ENCODE results near the gene NTNG1. TPM values are rescaled to one million over a fixed set of nuclear protein-coding genes. Genes with fewer than 3 reads are reported as not detected.

NTNG1 gene
- total and polyA plus RNA-seq, 2 of the 4 experiments (the other 2 are of a cell fraction) = 1.2 to 2.3 TPM

DNA sequence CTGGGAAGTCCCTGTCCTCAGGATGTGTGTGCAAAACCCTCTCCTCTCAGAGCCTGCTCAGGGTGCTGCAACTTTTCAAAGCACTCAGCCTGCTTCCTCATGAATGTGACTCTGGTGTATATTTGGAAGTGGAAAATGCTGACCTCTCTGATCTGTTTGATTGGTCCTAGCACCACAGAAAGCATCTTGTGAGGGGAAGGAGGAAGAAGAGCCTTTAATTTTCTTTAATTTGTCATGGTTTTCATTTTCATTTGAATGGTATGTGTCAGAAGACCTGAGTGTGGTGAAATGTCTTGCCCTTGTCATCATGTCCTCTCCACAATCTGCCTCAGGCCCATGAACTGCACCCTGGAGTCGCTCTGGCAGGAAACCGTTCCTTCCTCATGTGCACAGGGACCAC is 383.5 kb downstream of the NTNG1 start:
- no peak for DNase-seq

More for the DNA sequence above, 383.5 kb downstream of the NTNG1 start:
- no peak overlapping the region for H3K4me2 ChIP-seq (ENCODE audit: low read depth, low read length)
- H3K14ac ChIP-seq (replicated peaks; ENCODE audit: low read depth, low read length) = no peak overlapping the region
- H2AFZ ChIP-seq (replicated peaks; ENCODE audit: low read length, poor library complexity) = no peak overlapping the region
- no peak overlapping the region for H2BK120ac ChIP-seq (ENCODE audit: low read depth, low read length)
- no peaks in the 10 kb centered on the region for H3K79me1 ChIP-seq (ENCODE audit: low read depth in 1 of 2, low read length in 2 of 2)
- intact Hi-C loops (cut with micrococcal nuclease) (loop anchor here (10.0 kb wide), 1 partner anchor 230 kb away; no protein-coding TSS in a partner anchor), in situ Hi-C loops (cut with MboI; ENCODE audit: low sequenced_read_pairs) (no loop called here), dilution Hi-C loops (cut with HindIII; ENCODE audit: low sequenced_read_pairs, unreplicated experiment) (no loop called here)
- H3K27me3 ChIP-seq (ENCODE audit: control insufficient read depth, insufficient read depth, low read length) = no peaks in the 10 kb centered on the region
- H2BK5ac ChIP-seq (ENCODE audit: low read depth, low read length, poor library complexity, severe bottlenecking) = no peak overlapping the region
- H3K9me3 ChIP-seq (ENCODE audit: control insufficient read depth, insufficient read depth, low read length) = no peaks in the 10 kb centered on the region
- no peak overlapping the region for H4K91ac ChIP-seq (ENCODE audit: insufficient read depth, low read depth, low read length)
- ChIA-PET POLR2A (ENCODE audit: unreplicated experiment) (no interaction called here), CTCF (no interaction called here)
- no peaks in the 10 kb centered on the region for H3K4me1 ChIP-seq (ENCODE audit: control insufficient read depth, insufficient read depth, low read length)
- no peak overlapping the region for H2BK15ac ChIP-seq (ENCODE audit: low read depth, low read length)
- no peak overlapping the region for H2AK5ac ChIP-seq (ENCODE audit: low read depth, low read length)
- H3K4ac ChIP-seq (ENCODE audit: low read depth, low read length) = no peak overlapping the region
- H4K5ac ChIP-seq (ENCODE audit: low read depth, low read length) = no peak overlapping the region
- no peak overlapping the region for H3K27ac ChIP-seq (ENCODE audit: insufficient read depth, low read length)
- no peak overlapping the region for H3K18ac ChIP-seq (ENCODE audit: low read depth, low read length)
- no peak overlapping the region for H2BK20ac ChIP-seq (ENCODE audit: low read depth, low read length)
- ATAC-seq (ENCODE audit: low read depth) = no peak
- H3K56ac ChIP-seq (ENCODE audit: extremely low read depth, insufficient read depth, low read length) = no peak overlapping the region
- no peak overlapping the region for H3K4me3 ChIP-seq (ENCODE audit: insufficient read depth, low read depth, low read length)
- WGBS, 2 experiments (ENCODE audit: extremely low coverage in 2 of 2, insufficient read length in 1 of 2) = no CpG with 5 or more reads among the region's 2 CpGs
- H4K20me1 ChIP-seq (ENCODE audit: insufficient read depth, low read length) = no peaks in the 10 kb centered on the region
- H3K9me1 ChIP-seq (ENCODE audit: insufficient read depth, low read length) = no peaks in the 10 kb centered on the region
- no peak overlapping the region for H4K8ac ChIP-seq (ENCODE audit: low read depth in 2 of 2, low read length in 2 of 2)
- BruUV-seq (replicated peaks) = no TSS peak
- no peaks in the 10 kb centered on the region for H3K36me3 ChIP-seq (ENCODE audit: control insufficient read depth, insufficient read depth, low read length)
- no peak overlapping the region for H3K23ac ChIP-seq (ENCODE audit: low read depth, low read length)
- TF ChIP-seq CEBPB (IDR thresholded peaks at IDR 0.05; ENCODE audit: low read depth, low read length) = no peak
- TF ChIP-seq SMC3 (IDR thresholded peaks at IDR 0.05; ENCODE audit: low read depth, low read length) = no peak
- TF ChIP-seq CHD1 (IDR thresholded peaks at IDR 0.05; ENCODE audit: low read depth, low read length) = no peak
- TF ChIP-seq RCOR1 (IDR thresholded peaks at IDR 0.05; ENCODE audit: insufficient replicate concordance, low read length) = no peak
- TF ChIP-seq MAZ (IDR thresholded peaks at IDR 0.05; ENCODE audit: borderline replicate concordance, low read depth, low read length) = no peak
- TF ChIP-seq MAFK (IDR thresholded peaks at IDR 0.05; ENCODE audit: low read depth, low read length) = no peak
- TF ChIP-seq, protein P1, sequence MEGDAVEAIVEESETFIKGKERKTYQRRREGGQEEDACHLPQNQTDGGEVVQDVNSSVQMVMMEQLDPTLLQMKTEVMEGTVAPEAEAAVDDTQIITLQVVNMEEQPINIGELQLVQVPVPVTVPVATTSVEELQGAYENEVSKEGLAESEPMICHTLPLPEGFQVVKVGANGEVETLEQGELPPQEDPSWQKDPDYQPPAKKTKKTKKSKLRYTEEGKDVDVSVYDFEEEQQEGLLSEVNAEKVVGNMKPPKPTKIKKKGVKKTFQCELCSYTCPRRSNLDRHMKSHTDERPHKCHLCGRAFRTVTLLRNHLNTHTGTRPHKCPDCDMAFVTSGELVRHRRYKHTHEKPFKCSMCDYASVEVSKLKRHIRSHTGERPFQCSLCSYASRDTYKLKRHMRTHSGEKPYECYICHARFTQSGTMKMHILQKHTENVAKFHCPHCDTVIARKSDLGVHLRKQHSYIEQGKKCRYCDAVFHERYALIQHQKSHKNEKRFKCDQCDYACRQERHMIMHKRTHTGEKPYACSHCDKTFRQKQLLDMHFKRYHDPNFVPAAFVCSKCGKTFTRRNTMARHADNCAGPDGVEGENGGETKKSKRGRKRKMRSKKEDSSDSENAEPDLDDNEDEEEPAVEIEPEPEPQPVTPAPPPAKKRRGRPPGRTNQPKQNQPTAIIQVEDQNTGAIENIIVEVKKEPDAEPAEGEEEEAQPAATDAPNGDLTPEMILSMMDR (conservative IDR thresholded peaks at IDR 0.05; ENCODE audit: low read depth, low read length) = no peak
- no peak for TF ChIP-seq RFX5 (IDR thresholded peaks at IDR 0.05; ENCODE audit: low read depth, low read length)
- TF ChIP-seq, protein P2, sequence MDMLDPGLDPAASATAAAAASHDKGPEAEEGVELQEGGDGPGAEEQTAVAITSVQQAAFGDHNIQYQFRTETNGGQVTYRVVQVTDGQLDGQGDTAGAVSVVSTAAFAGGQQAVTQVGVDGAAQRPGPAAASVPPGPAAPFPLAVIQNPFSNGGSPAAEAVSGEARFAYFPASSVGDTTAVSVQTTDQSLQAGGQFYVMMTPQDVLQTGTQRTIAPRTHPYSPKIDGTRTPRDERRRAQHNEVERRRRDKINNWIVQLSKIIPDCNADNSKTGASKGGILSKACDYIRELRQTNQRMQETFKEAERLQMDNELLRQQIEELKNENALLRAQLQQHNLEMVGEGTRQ (IDR thresholded peaks at IDR 0.05; ENCODE audit: low read depth, low read length) = no peak
- no peak for TF ChIP-seq NFE2L2 (IDR thresholded peaks at IDR 0.05; ENCODE audit: low read depth, low read length)
- TF ChIP-seq RAD21 (IDR thresholded peaks at IDR 0.05; ENCODE audit: low read length) = no peak
- no peak for TF ChIP-seq BHLHE40 (IDR thresholded peaks at IDR 0.05; ENCODE audit: low read depth, low read length)
- TF ChIP-seq POLR2A (IDR thresholded peaks at IDR 0.05; ENCODE audit: low read depth, low read length) = no peak
- no peak for TF ChIP-seq FOS (IDR thresholded peaks at IDR 0.05; ENCODE audit: low read depth, low read length)
- TF ChIP-seq, protein P3, sequence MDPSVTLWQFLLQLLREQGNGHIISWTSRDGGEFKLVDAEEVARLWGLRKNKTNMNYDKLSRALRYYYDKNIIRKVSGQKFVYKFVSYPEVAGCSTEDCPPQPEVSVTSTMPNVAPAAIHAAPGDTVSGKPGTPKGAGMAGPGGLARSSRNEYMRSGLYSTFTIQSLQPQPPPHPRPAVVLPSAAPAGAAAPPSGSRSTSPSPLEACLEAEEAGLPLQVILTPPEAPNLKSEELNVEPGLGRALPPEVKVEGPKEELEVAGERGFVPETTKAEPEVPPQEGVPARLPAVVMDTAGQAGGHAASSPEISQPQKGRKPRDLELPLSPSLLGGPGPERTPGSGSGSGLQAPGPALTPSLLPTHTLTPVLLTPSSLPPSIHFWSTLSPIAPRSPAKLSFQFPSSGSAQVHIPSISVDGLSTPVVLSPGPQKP (IDR thresholded peaks at IDR 0.05; ENCODE audit: borderline replicate concordance, low read depth, low read length) = no peak
- TF ChIP-seq MXI1 (IDR thresholded peaks at IDR 0.05; ENCODE audit: borderline replicate concordance, low read depth, low read length) = no peak
- no peak overlapping the region for H2AK9ac ChIP-seq (replicated peaks; ENCODE audit: low read depth, low read length, poor library complexity)
- H3K9ac ChIP-seq (ENCODE audit: low read depth, low read length) = no peak overlapping the region

All from IMR-90 (cell line).